Stomach smooth muscle (tissue), 2 donors: ENCODE results near the gene TFAP2A.

Experiments used
- H3K27ac ChIP-seq: one replicate; pipeline ENCODE4 v1.7.0; 2013; ENCODE audit warnings: mild to moderate bottlenecking, low read length, inconsistent platforms
- H3K27me3 ChIP-seq, 2 donors: one replicate each; pipeline ENCODE4 v1.7.0; 2013; ENCODE audit warnings: low read length in 2 of 2; ENCODE audit not compliant: insufficient read depth in 2 of 2, control insufficient read depth in 1 of 2
- H3K36me3 ChIP-seq, 2 donors: one replicate each; pipeline ENCODE4 v1.7.0; 2013; ENCODE audit warnings: low read length in 2 of 2; ENCODE audit not compliant: control insufficient read depth in 2 of 2, insufficient read depth in 2 of 2
- H3K4me1 ChIP-seq: one replicate; pipeline ENCODE4 v1.7.0; 2013; ENCODE audit warnings: low read length; ENCODE audit not compliant: control insufficient read depth, insufficient read depth
- H3K4me3 ChIP-seq, 2 donors: one replicate each; pipeline ENCODE4 v1.7.0; 2013; ENCODE audit warnings: low read length in 2 of 2
- H3K9ac ChIP-seq, 2 donors: one replicate each; pipeline ENCODE4 v1.7.0; 2013; ENCODE audit warnings: low read length in 2 of 2, mild to moderate bottlenecking in 1 of 2
- H3K9me3 ChIP-seq, 2 donors: one replicate each; pipeline ENCODE4 v1.7.0; 2013; ENCODE audit warnings: low read length in 2 of 2; ENCODE audit not compliant: control insufficient read depth in 2 of 2
- donor health status: healthy.
- donor health status: Pancreatic carcinoma.

TFAP2A gene

DNA sequence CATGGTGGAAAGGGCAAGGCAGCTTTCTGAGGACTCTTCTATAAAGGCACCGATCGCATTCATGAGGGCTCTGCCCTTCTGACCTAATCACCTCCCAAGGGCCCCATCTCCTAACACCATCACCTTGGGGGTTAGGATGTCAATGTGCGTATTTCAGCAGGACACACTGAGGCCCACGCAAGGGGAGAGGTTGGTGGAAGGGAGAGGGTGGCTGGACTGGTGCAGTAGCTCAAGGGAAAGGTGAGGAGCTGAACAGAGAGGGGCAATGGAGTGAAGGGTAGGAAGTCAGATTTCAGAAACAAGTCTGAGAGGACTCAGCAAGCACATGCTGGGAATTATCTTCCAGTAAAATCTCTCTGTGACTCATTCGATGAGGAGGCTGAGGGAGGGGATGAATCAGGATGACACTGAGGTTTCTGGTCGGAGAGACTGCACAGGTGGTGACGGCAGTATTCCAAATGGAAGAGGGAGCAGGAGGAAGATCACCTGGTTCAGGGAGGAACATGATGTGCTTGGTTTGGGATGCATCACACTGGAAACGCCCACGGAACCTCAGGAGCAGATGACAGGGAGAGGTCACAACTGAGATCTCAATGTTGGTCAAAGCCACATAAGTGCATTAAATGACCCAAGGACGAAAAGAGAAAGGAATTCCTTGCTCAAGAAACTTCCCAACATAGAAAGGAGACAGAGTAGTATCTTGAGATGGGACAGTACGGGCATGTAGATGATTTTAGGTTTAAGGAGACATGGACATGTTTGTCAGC is 67.1 kb downstream of the TFAP2A start:
- no peak overlapping the region for H3K9ac ChIP-seq
- H3K27ac ChIP-seq: no peak overlapping the region
- H3K4me1 ChIP-seq: peaks cover 2% of the 10 kb centered on the region
- no peaks in the 10 kb centered on the region for H3K36me3 ChIP-seq
- no peak overlapping the region for H3K4me3 ChIP-seq
- no peaks in the 10 kb centered on the region for H3K9me3 ChIP-seq
- H3K27me3 ChIP-seq: no peaks in the 10 kb centered on the region
